Measurements from ENCODE around the gene RLBP1.

RLBP1 gene

DNA sequence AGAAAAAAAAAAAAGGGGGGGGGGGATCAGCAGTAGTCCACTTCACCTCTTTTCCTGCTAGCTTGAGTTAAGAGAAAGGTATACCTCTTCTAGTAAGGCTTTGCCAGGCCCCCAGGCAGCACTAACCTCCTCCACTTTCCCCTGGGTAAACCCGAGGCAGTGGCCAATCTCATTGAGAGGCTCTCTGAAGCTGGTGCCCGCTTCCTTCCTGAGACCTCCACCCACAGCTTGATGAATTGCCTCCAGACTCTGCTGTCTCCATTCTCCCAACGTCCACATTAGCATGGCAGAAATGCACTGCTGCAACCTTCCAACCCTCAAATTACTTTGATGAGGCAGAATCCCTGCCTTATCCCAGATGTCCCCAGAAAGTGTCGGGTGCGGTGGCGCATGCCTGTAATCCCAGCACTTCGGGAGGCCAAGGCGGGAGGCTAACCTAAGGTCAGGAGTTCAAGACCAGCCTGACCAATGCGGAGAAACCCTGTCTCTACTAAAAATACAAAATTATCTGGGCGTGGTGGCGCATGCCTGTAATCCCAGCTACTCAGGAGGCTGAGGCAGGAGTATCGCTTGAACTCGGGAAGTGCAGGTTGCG, 15.3 kb downstream of the RLBP1 start:
- DNase-seq, result no peak

DNA sequence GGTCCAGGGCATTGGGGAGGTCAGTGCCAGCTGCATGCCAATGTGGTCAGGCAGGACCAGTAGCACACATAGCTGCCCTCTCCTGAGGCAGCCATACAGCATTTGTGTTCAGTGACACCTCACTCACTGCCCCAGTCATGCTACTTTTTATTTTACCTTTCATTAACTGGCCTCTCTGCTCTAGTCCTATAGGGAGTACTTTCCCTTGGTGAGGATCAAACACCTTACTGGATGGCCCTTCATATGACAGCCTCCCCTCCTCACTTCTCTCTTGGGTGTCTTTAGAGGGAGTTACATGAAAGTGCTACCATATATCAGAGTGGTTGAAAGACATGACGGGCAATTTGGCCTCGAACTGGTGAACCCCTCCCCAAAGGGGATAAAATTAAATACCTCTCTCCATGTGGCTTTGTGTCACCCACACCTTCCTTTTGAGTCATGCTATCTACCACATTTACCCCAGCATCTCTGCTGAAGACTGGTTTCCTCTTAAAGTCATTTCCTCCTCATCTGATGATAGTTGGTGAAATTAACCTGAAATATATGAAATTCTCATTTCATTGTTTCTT, 17.6 kb downstream of the RLBP1 start:
- DNase-seq, result no peak

- DNase-seq, result no peak
These were observed 19.8 kb downstream of the RLBP1 start for GRCh38 chr15:89201465-89202005.

DNA sequence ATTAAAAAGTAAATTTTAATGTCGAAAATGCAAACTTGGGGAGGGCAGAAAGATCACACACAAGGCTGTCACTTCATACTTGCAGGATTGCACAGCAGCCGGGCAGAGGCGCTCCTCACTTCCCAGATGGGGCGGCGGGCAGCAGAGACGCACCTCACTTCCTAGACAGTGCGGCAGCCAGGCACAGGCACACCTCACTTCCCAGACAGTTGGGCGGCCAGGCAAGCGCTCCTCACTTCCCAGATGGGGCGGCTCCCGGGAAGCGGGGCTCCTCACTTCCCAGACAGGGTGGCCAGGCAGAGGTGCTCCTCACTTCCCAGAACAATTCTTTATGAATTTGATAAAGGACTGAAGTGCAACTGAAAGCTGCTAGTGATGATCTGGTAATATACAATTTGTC, 21.2 kb downstream of the RLBP1 start:
- no peak for DNase-seq

DNA sequence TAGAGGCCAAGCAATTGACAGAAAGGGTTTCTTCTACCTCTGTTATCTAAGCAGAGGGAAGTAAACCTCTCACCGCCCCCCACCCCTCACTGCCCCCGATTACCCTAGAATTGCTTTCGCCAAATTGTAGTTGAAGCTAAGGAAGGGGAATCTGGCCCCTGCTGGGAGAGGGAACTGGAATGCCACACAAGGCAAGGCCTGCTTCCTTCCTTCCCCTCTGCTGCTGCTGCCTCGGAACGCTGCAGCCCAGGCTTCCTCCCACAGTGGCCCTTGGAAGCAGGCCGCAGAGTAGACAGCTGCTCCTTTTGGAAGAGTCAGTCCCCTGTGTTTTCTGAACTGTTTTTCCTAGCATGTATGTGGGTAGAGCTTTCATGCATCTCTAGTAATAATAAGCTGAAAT, 21.6 kb downstream of the RLBP1 start:
- DNase-seq, result no peak

DNA sequence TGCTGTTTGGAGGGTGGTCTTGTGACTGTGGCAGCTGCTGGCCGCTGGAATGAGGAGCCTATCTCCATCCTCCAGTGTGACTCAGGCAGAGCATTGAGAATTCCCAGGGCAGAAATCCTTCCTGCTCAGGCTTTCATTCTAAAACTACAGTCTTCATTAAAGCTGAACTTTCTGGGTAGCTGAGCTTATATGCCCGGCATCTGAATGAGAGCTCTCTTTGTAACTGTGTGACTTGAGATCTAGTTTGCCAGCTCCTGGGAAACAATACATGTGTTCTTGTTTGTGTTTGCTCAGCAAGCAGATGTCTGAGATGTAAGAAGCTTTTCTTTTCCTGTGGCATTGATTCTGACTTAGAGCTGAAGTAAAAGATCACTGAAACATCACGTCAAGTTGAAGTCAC, 22.4 kb downstream of the RLBP1 start:
- DNase-seq, result no peak

DNA sequence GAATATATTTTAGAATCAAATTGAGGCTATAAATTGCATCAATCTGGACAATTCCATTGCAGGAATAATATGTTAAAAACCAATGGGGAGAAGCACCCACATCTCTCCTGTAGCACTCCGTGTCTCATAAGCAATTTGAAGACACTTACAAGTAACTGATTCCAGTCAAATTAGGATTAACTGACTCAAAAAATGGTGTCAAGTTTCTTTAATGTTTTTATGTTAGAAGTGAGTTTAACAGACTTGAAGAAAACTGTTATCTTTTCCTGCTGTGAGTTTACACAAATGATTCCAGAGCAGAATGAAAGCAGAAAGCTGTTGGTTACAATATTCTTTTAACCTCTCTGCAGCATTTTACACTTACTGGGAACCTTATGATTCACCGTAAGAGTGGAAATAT, 23.2 kb downstream of the RLBP1 start:
- DNase-seq, result no peak

DNA sequence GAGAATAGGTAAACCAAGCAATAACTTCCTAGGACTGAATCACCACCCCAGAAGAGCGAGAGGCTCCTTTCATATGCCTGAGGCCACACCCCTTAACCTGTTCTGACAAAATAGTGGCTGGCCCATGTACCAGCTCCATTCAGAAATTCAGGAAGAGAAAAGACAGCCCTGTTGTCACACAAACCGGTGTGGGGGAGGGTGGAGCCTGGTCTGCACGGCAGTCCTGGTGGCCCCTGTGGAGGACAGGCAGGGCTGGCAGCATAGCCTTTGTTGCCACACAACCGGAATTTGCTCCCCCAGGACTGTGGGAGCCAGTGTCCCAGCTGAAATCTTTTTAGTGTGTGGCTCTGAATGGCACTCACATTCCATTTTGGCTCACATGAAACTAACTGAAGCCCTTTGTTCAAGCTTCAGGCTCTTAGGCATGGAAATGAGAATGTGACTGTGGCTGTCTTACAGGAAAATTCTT, 23.8 kb downstream of the RLBP1 start:
- no peak for DNase-seq

DNA sequence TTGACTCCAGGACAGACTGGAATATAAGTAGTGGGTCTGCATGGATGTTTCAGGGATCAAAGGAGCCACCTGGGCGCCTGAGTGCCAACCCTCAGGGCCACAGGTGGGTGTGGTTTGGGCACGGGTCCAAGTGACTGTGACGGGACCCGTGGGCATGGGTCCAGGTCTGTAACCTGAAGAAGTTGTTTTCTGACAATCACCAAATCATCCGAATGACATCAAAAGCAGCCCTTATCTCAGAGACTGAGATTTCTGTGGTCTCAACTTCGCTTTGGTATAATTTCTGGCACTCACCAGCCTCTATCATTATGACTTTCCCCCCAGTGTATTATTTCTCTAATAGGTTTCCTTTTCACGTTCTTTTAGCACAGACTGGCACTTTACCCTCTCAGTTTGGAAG, 24.4 kb downstream of the RLBP1 start:
- no peak for DNase-seq

GRCh38 chr15:89196241-89196640, 25.1 kb downstream of the RLBP1 start:
- DNase-seq, result no peak

DNA sequence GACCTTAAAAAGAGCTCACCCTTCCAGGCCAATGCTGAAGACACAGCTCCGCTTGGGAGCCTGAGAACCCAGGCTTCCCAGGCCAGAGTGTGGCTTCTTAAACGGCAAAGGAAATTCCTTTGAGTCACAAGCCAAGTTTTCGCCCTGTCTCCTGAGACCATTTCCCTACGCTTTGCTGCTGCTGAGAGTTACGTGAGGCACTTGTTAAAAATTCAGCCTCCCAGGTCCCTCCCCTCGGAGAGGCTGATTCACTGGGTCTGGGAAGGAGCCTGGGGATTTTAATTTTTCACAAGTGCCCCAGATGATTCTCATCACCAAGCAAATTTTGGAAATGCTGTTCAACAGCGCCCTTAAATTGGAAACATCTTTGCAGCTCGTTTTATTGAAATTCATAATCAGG, 25.5 kb downstream of the RLBP1 start:
- no peak for DNase-seq

- no peak for DNase-seq
These were observed 26.8 kb downstream of the RLBP1 start for GRCh38 chr15:89194608-89195007.

DNA sequence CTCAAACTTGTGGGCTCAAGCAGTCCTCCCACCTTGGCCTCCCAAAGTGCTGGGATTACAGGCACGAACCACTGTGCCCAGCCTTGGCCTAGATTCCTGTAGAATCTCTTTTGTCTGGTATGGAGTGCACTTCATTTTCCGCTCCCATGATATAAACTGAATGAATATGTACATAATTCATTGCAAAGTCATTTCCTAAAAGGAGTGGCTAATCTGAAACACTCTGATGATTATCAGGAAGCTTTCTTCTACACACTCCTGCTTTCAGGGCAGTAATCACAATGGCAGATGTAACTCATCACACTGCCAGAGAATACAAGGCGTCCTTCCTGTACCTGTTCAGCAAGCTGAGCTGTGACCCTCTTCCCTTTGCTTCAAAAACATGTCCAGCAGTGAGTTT, 28.6 kb downstream of the RLBP1 start:
- no peak for DNase-seq

- no peak for DNase-seq
These were observed 29.2 kb downstream of the RLBP1 start for GRCh38 chr15:89192136-89192535.

GRCh38 chr15:89187986-89188514, 33.3 kb downstream of the RLBP1 start:
- no peak for DNase-seq

DNA sequence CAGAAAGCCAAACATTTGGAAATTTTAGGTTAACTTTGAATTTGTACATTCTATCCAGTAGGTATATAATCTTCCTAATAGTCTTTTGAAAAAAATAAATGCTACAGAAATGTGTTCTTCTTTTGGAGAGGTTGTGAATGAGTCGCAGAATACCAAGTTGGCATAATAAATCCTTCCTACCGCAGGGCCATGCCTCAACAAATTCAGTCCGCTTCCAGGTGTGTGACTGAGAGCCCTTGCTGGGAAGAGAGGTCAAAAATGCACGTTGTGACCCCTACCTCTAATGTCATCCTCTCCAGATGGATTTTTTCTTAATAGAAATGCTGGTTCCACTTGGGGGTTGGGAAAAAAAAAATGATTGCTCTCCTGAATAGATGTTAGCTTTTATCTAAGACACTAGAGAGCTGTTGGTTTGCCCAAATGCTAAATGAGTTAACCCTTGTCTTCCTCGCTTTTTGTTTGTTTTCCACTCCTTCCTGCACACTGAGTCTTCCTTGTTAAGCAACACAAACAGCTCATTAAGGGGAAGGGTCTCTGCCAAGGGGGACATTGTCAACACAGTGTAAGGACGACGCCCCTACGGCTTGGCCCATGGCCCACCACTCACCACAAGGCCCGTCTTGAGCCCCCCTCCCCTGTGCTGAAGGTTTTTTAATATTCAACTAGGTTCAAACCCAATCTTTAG, 33.9 kb downstream of the RLBP1 start:
- no peak for DNase-seq

- no peak for DNase-seq
These were observed 34.6 kb downstream of the RLBP1 start for GRCh38 chr15:89186803-89187202.

GRCh38 chr15:89184886-89185526, 36.4 kb downstream of the RLBP1 start:
- no peak for DNase-seq

GRCh38 chr15:89184357-89184756, 37.0 kb downstream of the RLBP1 start:
- DNase-seq, result no peak

DNA sequence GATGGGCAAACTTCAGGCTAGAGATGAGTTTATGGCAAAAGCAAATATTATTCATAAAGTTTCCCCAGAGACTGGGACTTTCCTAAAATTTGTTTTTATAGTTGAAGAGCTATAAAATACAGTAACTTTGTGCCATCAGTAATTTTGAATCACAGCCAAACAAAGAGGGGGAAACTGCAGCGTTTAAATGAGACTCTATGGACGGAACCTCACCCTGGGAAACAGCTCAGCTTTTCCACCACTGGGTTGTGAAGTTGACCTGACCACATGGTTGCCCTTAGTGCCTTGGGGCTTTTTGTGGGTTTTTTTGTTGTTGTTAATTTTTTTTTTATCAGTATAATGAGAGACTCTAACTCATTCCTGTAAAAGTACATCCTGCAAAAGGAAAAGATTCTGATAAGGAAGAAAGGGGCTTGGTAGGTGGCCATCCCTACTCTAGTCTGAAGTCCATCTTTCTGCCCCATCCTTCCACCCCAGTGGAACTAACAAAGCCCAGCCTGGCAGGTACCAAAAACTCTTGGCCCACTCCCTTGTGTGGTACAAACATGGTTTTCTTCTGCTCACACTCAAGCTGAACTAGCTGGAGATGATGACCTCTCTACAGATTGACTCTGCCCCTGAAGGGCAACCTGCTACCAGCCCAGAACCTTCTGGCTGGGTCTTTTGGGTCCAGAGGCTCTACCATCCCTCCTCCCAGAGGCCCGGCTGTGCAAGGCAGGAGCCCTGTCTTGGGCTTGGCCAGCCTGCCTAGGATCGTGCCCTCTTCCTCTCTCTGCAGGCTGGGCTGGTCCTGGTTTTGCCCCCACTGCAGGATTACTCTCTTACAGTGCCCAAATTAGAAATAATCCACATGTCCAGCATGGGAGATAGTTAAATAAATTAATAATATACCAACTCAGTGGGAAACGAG, 41.2 kb downstream of the RLBP1 start:
- DNase-seq, result no peak

DNA sequence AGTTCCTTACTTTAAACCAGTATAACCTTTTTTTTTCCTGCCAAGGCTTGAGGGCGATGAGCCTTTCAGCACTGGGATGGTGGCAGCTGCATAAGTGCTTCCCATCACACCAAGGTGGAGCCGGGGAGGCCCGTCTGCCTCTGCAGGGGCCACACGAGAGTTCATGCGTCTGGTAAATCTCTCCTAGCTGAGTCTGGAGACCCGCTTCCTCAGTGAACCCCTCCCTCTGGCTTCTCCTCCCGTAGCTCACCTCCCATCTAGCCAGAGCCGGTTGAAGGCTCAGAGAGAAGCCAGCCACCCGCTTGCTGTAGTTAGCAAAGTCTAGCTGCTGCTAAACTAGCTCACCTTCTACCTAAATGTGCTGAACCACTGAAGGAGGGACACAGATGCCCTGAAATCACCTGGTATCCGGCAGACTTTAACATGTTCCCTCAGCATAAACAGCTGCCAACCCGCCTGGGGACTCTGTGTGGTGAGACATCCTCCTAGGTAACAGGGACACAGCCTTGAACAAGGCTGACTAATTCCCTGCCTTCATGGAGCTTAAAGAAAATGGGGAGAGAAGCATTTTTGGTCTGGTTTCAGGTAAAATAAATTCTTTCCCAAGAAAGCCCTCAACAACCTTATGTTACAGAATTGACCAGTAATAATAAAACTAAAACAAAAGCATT, 42.9 kb downstream of the RLBP1 start:
- DNase-seq, result no peak

Measured in NCI-H526 treated with DMSO at 0.1 percent for 48 hours (cell line).